ENCODE measurements around the gene RSPO3. TPM values are rescaled to one million over a fixed set of nuclear protein-coding genes. Genes with fewer than 3 reads are reported as not detected.

The RSPO3 gene
- total RNA-seq, 2 experiments from 2014 or later, result not detected

DNA sequence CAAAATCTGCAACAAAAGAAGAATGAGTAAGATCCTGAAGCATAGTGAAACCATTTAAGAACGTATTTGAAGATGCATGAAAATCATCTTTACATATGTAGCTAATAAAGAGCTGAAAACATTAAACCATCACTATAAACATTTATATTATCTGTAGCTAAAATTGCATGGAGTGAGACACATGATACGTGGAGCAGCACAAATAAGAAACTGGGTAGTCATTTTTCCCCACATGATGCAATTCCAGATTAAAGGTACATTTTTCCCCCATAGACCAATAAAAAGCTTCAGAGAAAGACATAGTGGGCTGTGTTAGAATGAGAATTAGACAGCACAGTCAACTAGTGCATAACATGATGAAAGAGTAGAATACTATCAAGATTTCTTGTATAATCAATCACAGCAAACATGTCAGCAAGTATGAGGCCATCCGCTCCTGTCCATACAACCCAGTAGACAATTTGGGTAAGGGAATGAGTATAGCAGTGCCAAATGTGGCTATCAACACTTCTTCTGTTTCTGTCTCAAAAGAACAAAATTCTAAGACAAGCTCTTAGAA is 67.0 kb downstream of the RSPO3 start:
- H3K27ac ChIP-seq (ENCODE audit: low read depth, low read length, poor library complexity, severe bottlenecking), result no peak overlapping the region
- no peaks in the 10 kb centered on the region for H3K9me2 ChIP-seq (ENCODE audit: insufficient read depth, low read length)
- H3K4me3 ChIP-seq (ENCODE audit: low read depth, low read length, poor library complexity, severe bottlenecking), result no peak overlapping the region
- TF ChIP-seq, protein P1, sequence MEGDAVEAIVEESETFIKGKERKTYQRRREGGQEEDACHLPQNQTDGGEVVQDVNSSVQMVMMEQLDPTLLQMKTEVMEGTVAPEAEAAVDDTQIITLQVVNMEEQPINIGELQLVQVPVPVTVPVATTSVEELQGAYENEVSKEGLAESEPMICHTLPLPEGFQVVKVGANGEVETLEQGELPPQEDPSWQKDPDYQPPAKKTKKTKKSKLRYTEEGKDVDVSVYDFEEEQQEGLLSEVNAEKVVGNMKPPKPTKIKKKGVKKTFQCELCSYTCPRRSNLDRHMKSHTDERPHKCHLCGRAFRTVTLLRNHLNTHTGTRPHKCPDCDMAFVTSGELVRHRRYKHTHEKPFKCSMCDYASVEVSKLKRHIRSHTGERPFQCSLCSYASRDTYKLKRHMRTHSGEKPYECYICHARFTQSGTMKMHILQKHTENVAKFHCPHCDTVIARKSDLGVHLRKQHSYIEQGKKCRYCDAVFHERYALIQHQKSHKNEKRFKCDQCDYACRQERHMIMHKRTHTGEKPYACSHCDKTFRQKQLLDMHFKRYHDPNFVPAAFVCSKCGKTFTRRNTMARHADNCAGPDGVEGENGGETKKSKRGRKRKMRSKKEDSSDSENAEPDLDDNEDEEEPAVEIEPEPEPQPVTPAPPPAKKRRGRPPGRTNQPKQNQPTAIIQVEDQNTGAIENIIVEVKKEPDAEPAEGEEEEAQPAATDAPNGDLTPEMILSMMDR (conservative IDR thresholded peaks at IDR 0.05; ENCODE audit: low read length), result no peak
- no peak for TF ChIP-seq EZH2phosphoT487 (IDR thresholded peaks at IDR 0.05; ENCODE audit: borderline replicate concordance, low read depth, low read length)
- no TSS peak for BruUV-seq (replicated peaks)
- H3K36me3 ChIP-seq (ENCODE audit: insufficient read depth, low read length), result no peaks in the 10 kb centered on the region
- H2AFZ ChIP-seq (ENCODE audit: low read length), result no peak overlapping the region
- no peaks in the 10 kb centered on the region for H3K9me3 ChIP-seq (ENCODE audit: low read length)
- no peaks in the 10 kb centered on the region for H3K4me1 ChIP-seq (ENCODE audit: insufficient read depth, low read length, poor library complexity, severe bottlenecking)
- H3K4me2 ChIP-seq (ENCODE audit: low read length), result no peak overlapping the region
- no peaks in the 10 kb centered on the region for H4K20me1 ChIP-seq (ENCODE audit: insufficient read depth, low read length)
- no peak for DNase-seq (ENCODE audit: low spot score)
- H3K79me2 ChIP-seq (ENCODE audit: insufficient read depth, low read depth, low read length), result no peaks in the 10 kb centered on the region
- CTCF ChIA-PET (ENCODE audit: unreplicated experiment), result no interaction called here
- POLR2A ChIA-PET, result interaction anchor here (0.6 kb wide), 1 partner anchor 1131 kb away, joined by 3 read pairs; no protein-coding TSS in a partner anchor
- intact Hi-C loops (cut with micrococcal nuclease; ENCODE audit: unreplicated experiment), result loop anchor here (5.0 kb wide), 1 partner anchor 352 kb away; no protein-coding TSS in a partner anchor

GRCh38 chr6:127186889-127187288 is 68.4 kb downstream of the RSPO3 start:
- H3K9me2 ChIP-seq (ENCODE audit: insufficient read depth, low read length), result no peaks in the 10 kb centered on the region
- H3K36me3 ChIP-seq (ENCODE audit: insufficient read depth, low read length), result no peaks in the 10 kb centered on the region
- no TSS peak for BruUV-seq (replicated peaks)
- TF ChIP-seq, protein P1 (conservative IDR thresholded peaks at IDR 0.05; ENCODE audit: low read length), result peak; percentile 83
- no peak for TF ChIP-seq EZH2phosphoT487 (IDR thresholded peaks at IDR 0.05; ENCODE audit: borderline replicate concordance, low read depth, low read length)
- no peak overlapping the region for H3K4me2 ChIP-seq (ENCODE audit: low read length)
- CTCF ChIA-PET (ENCODE audit: unreplicated experiment), result interaction anchor here (0.6 kb wide), 1 partner anchor 80 kb away, joined by 4 read pairs; the partner anchor contains the start of gene RNF146
- intact Hi-C loops (cut with micrococcal nuclease; ENCODE audit: unreplicated experiment), result loop anchor here (5.0 kb wide), 1 partner anchor 350 kb away; no protein-coding TSS in a partner anchor
- no peak overlapping the region for H3K4me3 ChIP-seq (ENCODE audit: low read depth, low read length, poor library complexity, severe bottlenecking)
- H3K27ac ChIP-seq (ENCODE audit: low read depth, low read length, poor library complexity, severe bottlenecking), result no peak overlapping the region
- peak; percentile 21 for DNase-seq (ENCODE audit: low spot score)
- H3K79me2 ChIP-seq (ENCODE audit: insufficient read depth, low read depth, low read length), result no peaks in the 10 kb centered on the region
- POLR2A ChIA-PET, result no interaction called here
- H3K9me3 ChIP-seq (ENCODE audit: low read length), result no peaks in the 10 kb centered on the region
- no peaks in the 10 kb centered on the region for H4K20me1 ChIP-seq (ENCODE audit: insufficient read depth, low read length)
- no peaks in the 10 kb centered on the region for H3K4me1 ChIP-seq (ENCODE audit: insufficient read depth, low read length, poor library complexity, severe bottlenecking)
- no peak overlapping the region for H2AFZ ChIP-seq (ENCODE audit: low read length)

DNA sequence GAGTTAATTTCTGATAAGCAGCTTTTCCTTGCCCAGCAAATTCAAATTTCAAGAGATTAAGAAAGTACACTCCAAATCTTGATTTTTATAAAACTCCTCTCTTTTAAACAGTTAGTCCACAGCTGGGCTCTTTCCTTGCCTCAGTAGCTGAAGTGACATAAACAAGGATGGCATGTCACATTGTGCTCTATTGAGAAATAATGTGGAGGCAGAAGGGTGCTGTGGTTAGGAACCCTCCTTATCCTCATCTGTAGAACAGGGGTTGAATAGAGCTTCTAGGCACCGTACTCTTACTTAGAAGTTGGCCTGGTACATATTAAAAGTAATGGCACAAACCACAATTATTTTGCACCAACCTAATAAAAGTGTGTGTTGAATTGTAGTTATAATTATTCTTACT is 70.3 kb downstream of the RSPO3 start:
- TF ChIP-seq EZH2phosphoT487 (IDR thresholded peaks at IDR 0.05; ENCODE audit: borderline replicate concordance, low read depth, low read length), result no peak
- TF ChIP-seq, protein P1 (conservative IDR thresholded peaks at IDR 0.05; ENCODE audit: low read length), result no peak
- Histone ChIP-seq H3K36me3 (ENCODE audit: insufficient read depth, low read length) (no peaks in the 10 kb centered on the region), H3K4me3 (ENCODE audit: low read depth, low read length, poor library complexity, severe bottlenecking) (no peak overlapping the region), H4K20me1 (ENCODE audit: insufficient read depth, low read length) (no peaks in the 10 kb centered on the region), H3K9me3 (ENCODE audit: low read length) (no peaks in the 10 kb centered on the region), H3K9me2 (ENCODE audit: insufficient read depth, low read length) (no peaks in the 10 kb centered on the region), H3K4me1 (ENCODE audit: insufficient read depth, low read length, poor library complexity, severe bottlenecking) (no peaks in the 10 kb centered on the region), H3K27ac (ENCODE audit: low read depth, low read length, poor library complexity, severe bottlenecking) (no peak overlapping the region), H3K79me2 (ENCODE audit: insufficient read depth, low read depth, low read length) (no peaks in the 10 kb centered on the region), H3K4me2 (ENCODE audit: low read length) (no peak overlapping the region), H2AFZ (ENCODE audit: low read length) (no peak overlapping the region)
- ChIA-PET CTCF (ENCODE audit: unreplicated experiment) (no interaction called here), POLR2A (interaction anchor here (1.2 to 1.6 kb wide), 2 partner anchors 12 to 88 kb away, joined by 4 to 5 read pairs; no protein-coding TSS in a partner anchor)
- intact Hi-C loops (cut with micrococcal nuclease; ENCODE audit: unreplicated experiment), result loop anchor here (5.0 kb wide), 1 partner anchor 349 kb away; no protein-coding TSS in a partner anchor
- BruUV-seq (replicated peaks), result no TSS peak
- DNase-seq (ENCODE audit: low spot score), result no peak
